Activated CD4-positive, alpha-beta T cell treated with anti-CD3 and anti-CD28 coated beads, Interleukin-2, amount 10 ng/mL, durations not matched to agents 7 days and 5 days (primary cell): ENCODE results near the gene CHTF8. TPM values are rescaled to one million over a fixed set of nuclear protein-coding genes. Genes with fewer than 3 reads are reported as not detected.
"Not testable (repeated sequence)": the region's sequence is repeated elsewhere in the genome, so short reads cannot be mapped to it uniquely, and the experiment has no call there.

Source experiments
- CTCF ChIA-PET: fragments of 350-600 bp; sonication (Branson Sonifier 250); formaldehyde crosslinking; loops from one replicate; lab custom pipeline; 2021; ENCODE audit warnings: antibody characterized with exemption; lab: Charles Lee
- POLR2A ChIA-PET: fragments of 350-600 bp; sonication (Branson Sonifier 250); formaldehyde crosslinking; loops from one replicate; lab custom pipeline; 2021; ENCODE audit warnings: antibody characterized with exemption; lab: Charles Lee
- DNase-seq: peaks from one replicate; pipeline ENCODE4 v3.0.0-alpha.2; 2020
- H3K27ac Mint-ChIP-seq: one replicate; pipeline ENCODE4 v1.8.0; 2021; ENCODE audit warnings: mild to moderate bottlenecking, moderate library complexity, mixed read lengths
- H3K27me3 Mint-ChIP-seq: one replicate; pipeline ENCODE4 v1.8.0; 2021; ENCODE audit warnings: mixed read lengths
- H3K36me3 Mint-ChIP-seq: one replicate; pipeline ENCODE4 v1.8.0; 2021; ENCODE audit warnings: low read depth, mixed read lengths
- H3K4me1 Mint-ChIP-seq: one replicate; pipeline ENCODE4 v1.8.0; 2021; ENCODE audit warnings: mixed read lengths
- H3K4me3 Mint-ChIP-seq: one replicate; pipeline ENCODE4 v1.8.0; 2021; ENCODE audit warnings: mild to moderate bottlenecking, moderate library complexity, mixed read lengths
- H3K9me3 Mint-ChIP-seq: one replicate; pipeline ENCODE4 v1.8.0; 2021; ENCODE audit warnings: mixed read lengths
- total RNA-seq, 2 experiments: library from RNA; stranded (reverse); gene quantifications; one replicate each; pipeline ENCODE4 v1.2.3, GENCODE V29; 2021

The CHTF8 gene
- total RNA-seq, 2 experiments from 2014 or later = 132 to 165 TPM

DNA sequence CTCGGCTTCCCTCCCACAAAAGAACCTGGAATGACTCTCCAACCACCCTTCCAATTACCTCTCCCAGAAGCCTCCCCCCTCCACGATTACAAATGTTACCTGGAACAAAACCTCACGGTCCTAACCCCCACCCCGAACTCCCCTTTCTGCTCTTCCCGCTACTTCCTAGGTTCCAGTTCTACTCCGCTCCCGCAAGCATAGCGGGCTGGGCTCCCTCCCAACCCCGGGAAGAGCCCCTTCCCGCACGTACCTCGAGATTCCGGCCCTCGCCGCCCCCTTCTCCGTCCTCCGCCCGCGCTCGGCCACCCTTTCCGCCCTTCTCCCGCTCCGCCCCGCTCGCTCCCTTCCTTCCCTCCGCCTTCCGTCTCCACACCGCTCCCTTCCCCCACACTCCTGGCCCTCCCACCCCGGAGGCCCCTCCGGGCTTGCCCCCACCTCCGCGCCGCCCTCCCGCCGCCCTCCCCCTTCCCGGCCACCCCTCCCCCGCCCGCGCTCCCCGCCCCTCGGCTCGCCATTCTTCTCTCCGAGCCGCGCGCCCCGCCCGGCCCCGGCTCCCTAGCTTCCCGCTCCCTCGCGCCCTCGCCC lies 457 bp downstream of the CHTF8 start:
- Mint-ChIP-seq H3K27ac (peak overlapping the region; percentile 93), H3K36me3 (peaks cover 24% of the 10 kb centered on the region), H3K9me3 (no peaks in the 10 kb centered on the region), H3K27me3 (no peaks in the 10 kb centered on the region), H3K4me1 (peaks cover 56% of the 10 kb centered on the region), H3K4me3 (peak overlapping the region; percentile 96)
- DNase-seq = peak; percentile 75
- ChIA-PET POLR2A (no interaction called here), CTCF (interaction anchor here (0.6 to 2.5 kb wide), 2 partner anchors 8 to 186 kb away, joined by 4 to 11 read pairs; no protein-coding TSS in a partner anchor)

DNA sequence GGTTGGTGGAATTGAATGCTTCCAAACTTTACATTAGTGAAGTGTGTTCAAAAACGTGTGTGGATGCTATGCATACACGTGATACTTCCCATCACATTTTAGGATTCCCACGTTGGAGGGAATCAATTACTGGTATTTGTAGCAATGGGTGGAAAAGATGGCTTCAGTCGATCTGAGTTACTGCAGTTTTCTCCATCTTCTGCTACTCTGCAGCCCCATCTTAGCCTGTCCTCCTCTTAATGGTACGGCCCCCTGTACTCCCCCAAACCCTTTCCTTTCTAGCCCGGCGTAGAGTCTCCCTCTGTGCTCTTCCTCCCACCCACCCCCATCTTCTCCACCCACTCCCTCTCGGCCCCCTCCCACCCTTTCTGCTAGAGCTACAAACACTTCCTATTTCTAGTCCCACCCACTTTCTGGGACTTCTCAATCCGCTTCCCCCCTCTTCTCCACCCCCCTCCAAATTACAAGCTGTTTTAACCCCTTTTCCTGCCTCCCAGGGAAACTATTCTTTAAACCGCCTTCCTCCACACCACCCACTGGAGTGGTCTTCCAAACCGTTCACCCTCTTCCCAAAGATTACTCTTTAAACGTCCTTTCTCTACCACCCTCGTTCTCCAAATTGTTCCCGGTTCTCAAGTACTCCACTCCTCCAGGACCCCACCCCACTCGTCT lies 1.1 kb downstream of the CHTF8 start:
- DNase-seq = peak; percentile 15
- Mint-ChIP-seq H3K27ac (peak overlapping the region; percentile 87), H3K36me3 (peaks cover 19% of the 10 kb centered on the region), H3K27me3 (no peaks in the 10 kb centered on the region), H3K9me3 (no peaks in the 10 kb centered on the region), H3K4me3 (peak overlapping the region; percentile 96), H3K4me1 (peaks cover 55% of the 10 kb centered on the region)
- ChIA-PET POLR2A (no interaction called here), CTCF (no interaction called here)

DNA sequence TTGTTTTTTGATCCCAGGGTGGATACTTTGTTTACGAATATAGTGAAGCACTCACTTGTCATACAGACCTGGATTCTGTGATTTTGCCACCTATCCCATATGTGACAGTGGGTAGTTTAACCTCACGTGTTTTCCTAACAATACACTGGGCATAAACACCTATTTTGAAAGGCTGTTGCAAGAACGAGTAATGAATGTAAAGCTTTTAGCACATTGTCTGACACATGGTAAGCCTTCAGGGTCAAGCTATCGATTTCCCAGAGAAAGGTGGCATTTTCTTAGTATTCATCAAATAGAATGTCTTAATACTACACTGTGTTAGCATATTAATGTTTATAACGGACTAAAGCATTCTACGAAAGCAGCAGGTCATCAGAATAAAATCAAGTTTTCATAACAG lies 1.9 kb downstream of the CHTF8 start:
- ChIA-PET CTCF (no interaction called here), POLR2A (no interaction called here)
- Mint-ChIP-seq H3K36me3 (peaks cover 19% of the 10 kb centered on the region), H3K4me3 (peak overlapping the region; percentile 96), H3K27ac (no peak overlapping the region), H3K9me3 (no peaks in the 10 kb centered on the region), H3K27me3 (no peaks in the 10 kb centered on the region), H3K4me1 (peaks cover 61% of the 10 kb centered on the region)
- no peak for DNase-seq

DNA sequence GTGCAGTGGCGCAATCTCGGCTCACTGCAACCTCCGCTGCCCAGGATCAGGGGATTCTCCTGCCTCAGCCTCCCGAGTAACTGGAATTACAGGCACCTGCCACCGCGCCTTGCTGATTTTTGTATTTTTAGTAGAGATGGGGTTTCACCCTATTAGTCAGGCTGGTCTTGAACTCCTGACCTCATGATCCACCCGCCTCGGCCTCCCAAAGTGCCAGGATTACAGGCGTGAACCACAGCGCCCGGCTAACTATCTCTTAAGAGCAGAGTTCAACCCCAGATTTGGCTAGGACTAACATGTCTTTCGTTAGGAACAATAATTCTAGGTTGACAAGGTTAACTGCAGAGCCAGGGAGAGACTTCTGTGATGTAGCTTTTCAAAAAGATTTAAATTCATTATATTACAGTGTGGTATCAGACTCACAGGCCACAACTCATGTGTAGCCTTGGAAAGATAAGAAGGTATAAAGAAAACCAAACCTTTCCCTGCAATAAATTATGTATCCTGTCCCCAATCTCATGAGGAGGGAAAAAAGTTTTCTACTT lies 4.3 kb downstream of the CHTF8 start:
- peaks cover 8% of the 10 kb centered on the region for H3K36me3 Mint-ChIP-seq

DNA sequence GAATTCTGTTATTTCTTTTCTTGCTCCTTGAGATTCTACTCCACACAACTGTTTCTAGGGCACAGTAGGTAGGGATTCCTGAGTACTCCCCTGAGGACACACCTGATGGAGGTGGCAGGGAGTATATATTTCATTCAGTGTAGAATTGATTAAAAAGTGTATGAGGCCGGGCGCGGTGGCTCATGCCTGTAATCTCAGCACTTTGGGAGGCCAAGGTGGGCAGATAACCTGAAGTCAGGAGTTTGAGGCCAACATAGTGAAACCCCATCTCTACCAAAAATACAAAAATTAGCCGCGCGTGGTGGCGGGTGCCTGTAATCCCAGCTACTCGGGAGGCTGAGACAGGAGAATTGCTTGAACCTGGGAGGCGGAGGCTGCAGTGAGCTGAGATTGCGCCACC lies 5.6 kb downstream of the CHTF8 start:
- H3K36me3 Mint-ChIP-seq, H3K4me3 Mint-ChIP-seq, H3K9me3 Mint-ChIP-seq, POLR2A ChIA-PET, H3K27ac Mint-ChIP-seq, DNase-seq, H3K27me3 Mint-ChIP-seq: not testable (repeated sequence)
- CTCF ChIA-PET = interaction anchor here (0.6 to 1.1 kb wide), 2 partner anchors 139 to 147 kb away, joined by 3 read pairs; no protein-coding TSS in a partner anchor
- peaks cover 43% of the 10 kb centered on the region for H3K4me1 Mint-ChIP-seq

More for the DNA sequence above, 4.3 kb downstream of the CHTF8 start:
- H3K4me1 Mint-ChIP-seq = peaks cover 47% of the 10 kb centered on the region
- no peaks in the 10 kb centered on the region for H3K27me3 Mint-ChIP-seq
- no peak overlapping the region for H3K27ac Mint-ChIP-seq
- H3K4me3 Mint-ChIP-seq = no peak overlapping the region
- POLR2A ChIA-PET = no interaction called here
- H3K9me3 Mint-ChIP-seq = no peaks in the 10 kb centered on the region
- no peak for DNase-seq
- CTCF ChIA-PET = interaction anchor here (0.8 to 1.1 kb wide), 2 partner anchors 15 to 137 kb away, joined by 3 read pairs; no protein-coding TSS in a partner anchor

DNA sequence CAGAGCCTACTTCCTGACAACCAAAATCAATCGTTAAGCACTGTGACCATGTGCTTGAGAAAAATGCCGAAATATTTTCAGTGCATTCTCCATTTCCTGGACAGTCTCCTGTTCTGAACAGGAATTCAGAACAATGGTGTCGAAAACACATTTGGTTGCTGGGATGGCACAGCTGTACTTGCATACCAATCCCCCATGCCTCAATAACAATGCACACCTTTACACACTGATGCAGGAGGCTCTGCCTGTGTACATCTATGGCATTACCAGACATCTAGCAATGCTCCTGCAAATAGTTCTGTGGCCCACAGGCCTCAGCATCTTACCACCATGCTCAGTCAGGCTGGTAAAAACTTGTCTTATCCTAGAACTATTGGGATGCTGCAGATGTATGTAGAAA lies 6.2 kb downstream of the CHTF8 start:
- Mint-ChIP-seq H3K36me3 (peaks cover 11% of the 10 kb centered on the region), H3K27me3 (no peaks in the 10 kb centered on the region), H3K4me3 (no peak overlapping the region), H3K9me3 (no peaks in the 10 kb centered on the region), H3K27ac (no peak overlapping the region), H3K4me1 (peaks cover 40% of the 10 kb centered on the region)
- no peak for DNase-seq
- ChIA-PET POLR2A (no interaction called here), CTCF (no interaction called here)

DNA sequence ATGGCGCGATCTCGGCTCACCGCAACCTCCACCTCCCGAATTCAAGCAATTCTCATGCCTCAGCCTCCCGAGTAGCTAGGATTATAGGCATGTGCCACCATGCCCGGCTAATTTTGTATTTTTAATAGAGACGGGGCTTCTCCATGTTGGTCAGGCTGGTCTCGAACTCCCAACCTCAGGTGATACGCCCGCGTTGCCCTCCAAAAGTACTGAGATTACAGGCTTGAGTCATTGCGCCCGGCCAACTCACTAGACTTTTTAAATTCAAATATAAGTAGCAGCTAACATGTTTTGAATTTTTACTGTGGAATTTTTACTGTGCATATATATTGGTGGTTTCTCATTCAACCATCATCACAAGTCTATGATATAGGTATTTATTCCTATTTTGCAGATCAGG lies 7.4 kb downstream of the CHTF8 start:
- DNase-seq, H3K4me3 Mint-ChIP-seq, H3K9me3 Mint-ChIP-seq, H3K27ac Mint-ChIP-seq, H3K27me3 Mint-ChIP-seq, POLR2A ChIA-PET: not testable (repeated sequence)
- Mint-ChIP-seq H3K4me1 (peaks cover 28% of the 10 kb centered on the region), H3K36me3 (peaks cover 20% of the 10 kb centered on the region)
- CTCF ChIA-PET = interaction anchor here (0.6 to 2.4 kb wide), 9 partner anchors 8 to 604 kb away, joined by 3 to 16 read pairs (median 6); partner anchors contain the start of genes CHTF8 and UTP4

DNA sequence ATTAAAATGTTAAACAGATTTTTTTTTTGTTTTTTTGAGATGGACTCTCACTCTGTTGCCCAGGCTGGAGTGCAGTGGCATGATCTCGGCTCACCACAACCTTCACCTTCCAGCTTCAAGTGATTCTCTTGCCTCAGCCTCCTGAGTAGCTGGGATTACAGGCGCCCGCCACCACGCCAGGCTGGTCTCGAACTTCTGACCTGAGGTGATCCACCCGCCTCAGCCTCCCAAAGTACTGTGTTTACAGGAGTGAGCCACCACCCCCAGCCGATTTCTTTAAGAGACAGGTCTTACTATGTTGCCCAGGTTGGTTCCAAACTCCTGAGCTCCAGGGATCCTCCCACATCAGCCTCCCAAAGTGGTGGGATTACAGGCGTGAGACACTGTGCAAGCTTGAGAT lies 8.0 kb downstream of the CHTF8 start:
- H3K27ac Mint-ChIP-seq, POLR2A ChIA-PET, H3K9me3 Mint-ChIP-seq, DNase-seq, H3K4me3 Mint-ChIP-seq, H3K27me3 Mint-ChIP-seq: not testable (repeated sequence)
- Mint-ChIP-seq H3K4me1 (peaks cover 22% of the 10 kb centered on the region), H3K36me3 (peaks cover 20% of the 10 kb centered on the region)
- CTCF ChIA-PET = interaction anchor here (0.6 to 2.4 kb wide), 15 partner anchors 9 to 1560 kb away, joined by 3 to 16 read pairs (median 4); partner anchors contain the start of genes CHTF8 and UTP4

DNA sequence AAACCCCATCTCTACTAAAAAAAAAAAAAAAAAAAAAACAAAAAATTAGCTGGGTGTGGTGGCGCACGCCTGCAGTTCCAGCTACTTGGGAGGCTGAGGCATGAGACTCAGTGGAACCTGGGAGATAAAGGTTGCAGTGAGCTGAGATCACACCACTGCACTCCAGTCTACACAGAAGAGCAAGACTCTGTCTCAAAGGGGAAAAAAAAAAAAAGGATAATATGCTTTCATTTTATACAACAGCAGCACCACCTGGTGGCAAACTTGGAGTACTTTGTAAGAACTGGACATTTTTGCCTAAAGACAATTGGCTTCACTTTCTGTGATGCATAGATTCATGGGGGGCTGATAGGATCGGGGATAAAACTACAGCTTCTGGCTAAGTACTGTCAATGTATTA lies 8.5 kb downstream of the CHTF8 start:
- ChIA-PET POLR2A (no interaction called here), CTCF (interaction anchor here (0.6 to 2.4 kb wide), 19 partner anchors 9 to 1559 kb away, joined by 3 to 16 read pairs (median 4); partner anchors contain the start of genes CHTF8, HAS3 and UTP4)
- Mint-ChIP-seq H3K4me3 (no peak overlapping the region), H3K27me3 (no peaks in the 10 kb centered on the region), H3K36me3 (peaks cover 20% of the 10 kb centered on the region), H3K27ac (no peak overlapping the region), H3K9me3 (no peaks in the 10 kb centered on the region), H3K4me1 (peaks cover 21% of the 10 kb centered on the region)
- DNase-seq = peak; percentile 82

DNA sequence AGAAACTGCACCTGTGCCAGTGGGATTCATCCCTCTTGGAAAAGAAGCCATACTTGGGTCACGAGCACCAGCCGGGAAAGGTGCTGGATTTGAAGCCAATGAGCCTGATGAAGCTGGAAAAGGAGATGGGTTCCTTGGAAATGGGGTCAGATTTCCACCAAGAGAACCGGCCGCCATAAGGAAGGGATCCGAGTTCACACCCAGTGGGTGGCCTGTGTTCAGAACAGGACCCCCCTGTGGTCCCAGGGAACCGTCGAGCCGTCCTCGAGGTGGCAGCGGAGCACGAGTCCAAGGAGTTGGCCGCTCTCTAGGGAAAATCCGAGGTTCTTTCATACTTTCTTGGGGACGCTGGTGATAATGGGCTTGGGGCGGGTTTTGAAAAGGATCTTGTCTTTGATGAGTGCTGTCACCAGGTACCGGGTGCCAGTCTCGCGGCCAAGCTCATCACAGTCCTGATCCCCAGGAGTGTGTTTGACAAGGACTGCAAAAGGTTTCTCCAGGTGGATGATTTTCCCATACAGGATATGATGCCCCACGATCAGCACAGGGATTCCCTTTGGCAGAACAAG lies 12.2 kb downstream of the CHTF8 start:
- ChIA-PET CTCF (interaction anchor here (0.7 to 2.1 kb wide), 3 partner anchors 10 to 592 kb away, joined by 3 to 4 read pairs (median 4); no protein-coding TSS in a partner anchor), POLR2A (no interaction called here)
- no peaks in the 10 kb centered on the region for H3K27me3 Mint-ChIP-seq
- no peak for DNase-seq
- peaks cover 7% of the 10 kb centered on the region for H3K4me1 Mint-ChIP-seq
- H3K4me3 Mint-ChIP-seq = no peak overlapping the region
- no peak overlapping the region for H3K27ac Mint-ChIP-seq
- peaks cover 24% of the 10 kb centered on the region for H3K36me3 Mint-ChIP-seq
- no peaks in the 10 kb centered on the region for H3K9me3 Mint-ChIP-seq

DNA sequence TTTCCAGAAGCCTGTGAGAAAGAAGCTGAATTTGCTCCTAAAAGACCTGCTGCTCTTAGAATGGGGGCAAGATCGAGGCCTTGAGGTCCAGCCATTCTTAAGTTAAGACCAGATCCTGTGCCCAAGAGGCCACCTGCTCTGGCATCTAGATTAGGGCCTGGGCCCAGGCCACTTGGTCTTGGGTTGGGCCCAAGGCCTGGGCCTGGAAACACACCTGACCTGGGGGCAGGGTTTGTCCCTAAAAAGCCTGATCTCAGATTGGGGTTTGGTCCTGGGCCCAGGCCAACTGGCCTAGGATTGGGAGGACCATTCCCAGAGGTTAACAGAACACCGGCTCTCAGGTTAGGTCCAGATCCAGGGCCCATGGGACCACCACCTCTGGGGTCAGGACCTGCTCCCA lies 12.9 kb downstream of the CHTF8 start:
- H3K4me1 Mint-ChIP-seq = peaks cover 7% of the 10 kb centered on the region
- CTCF ChIA-PET = interaction anchor here (0.5 to 2.1 kb wide), 2 partner anchors 275 to 592 kb away, joined by 3 to 4 read pairs; no protein-coding TSS in a partner anchor
- H3K36me3 Mint-ChIP-seq = peaks cover 27% of the 10 kb centered on the region
- no peak overlapping the region for H3K27ac Mint-ChIP-seq
- H3K27me3 Mint-ChIP-seq = no peaks in the 10 kb centered on the region
- DNase-seq = no peak
- no peak overlapping the region for H3K4me3 Mint-ChIP-seq
- POLR2A ChIA-PET = no interaction called here
- H3K9me3 Mint-ChIP-seq = no peaks in the 10 kb centered on the region

DNA sequence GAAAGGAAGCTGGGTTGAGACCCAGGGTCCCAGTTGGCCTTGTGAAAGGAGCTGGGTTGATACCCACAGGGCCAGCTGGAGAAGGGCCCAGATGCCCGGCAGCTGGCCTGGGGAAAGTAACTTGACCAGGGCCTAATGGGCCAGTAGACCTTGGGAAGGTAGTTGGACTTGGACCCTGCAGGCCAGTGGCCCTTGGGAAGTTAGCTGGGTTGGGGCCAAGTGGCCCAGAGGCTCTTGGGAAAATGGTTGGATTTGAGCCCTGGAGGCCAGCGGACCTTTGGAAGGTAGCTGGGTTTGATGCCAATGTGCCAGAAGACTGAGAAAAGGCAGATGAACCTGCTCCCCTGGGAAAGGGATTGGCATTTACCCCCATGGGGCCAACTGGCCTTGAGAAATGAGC lies 13.4 kb downstream of the CHTF8 start:
- no peaks in the 10 kb centered on the region for H3K27me3 Mint-ChIP-seq
- ChIA-PET POLR2A (no interaction called here), CTCF (interaction anchor here (0.5 to 2.1 kb wide), 2 partner anchors 274 to 591 kb away, joined by 3 to 4 read pairs; no protein-coding TSS in a partner anchor)
- H3K4me1 Mint-ChIP-seq = peaks cover 5% of the 10 kb centered on the region
- H3K4me3 Mint-ChIP-seq = no peak overlapping the region
- no peak for DNase-seq
- H3K9me3 Mint-ChIP-seq = no peaks in the 10 kb centered on the region
- peaks cover 25% of the 10 kb centered on the region for H3K36me3 Mint-ChIP-seq
- no peak overlapping the region for H3K27ac Mint-ChIP-seq
